GM03348 (cell line): ENCODE results near the gene ROR1.

ENCODE experiments used
- DNase-seq: peaks from one replicate; pipeline ENCODE4 v3.0.0; 2012; ENCODE audit warnings: low spot score

ROR1 gene

GRCh38 chr1:63935553-63935952 is 161.7 kb downstream of the ROR1 start:
- no peak for DNase-seq

GRCh38 chr1:63936276-63936675 is 162.5 kb downstream of the ROR1 start:
- DNase-seq, result no peak

GRCh38 chr1:63936801-63937200 is 163.0 kb downstream of the ROR1 start:
- no peak for DNase-seq

GRCh38 chr1:63937461-63938022 is 163.7 kb downstream of the ROR1 start:
- DNase-seq, result no peak

- no peak for DNase-seq
These were observed 166.6 kb downstream of the ROR1 start for GRCh38 chr1:63940440-63940839.

GRCh38 chr1:63943393-63943792 is 169.6 kb downstream of the ROR1 start:
- no peak for DNase-seq

GRCh38 chr1:63945943-63946342 is 172.1 kb downstream of the ROR1 start:
- DNase-seq, result no peak

- peak; percentile 43 for DNase-seq
These were observed 173.2 kb downstream of the ROR1 start for GRCh38 chr1:63946866-63947491.

- DNase-seq, result no peak
These were observed 174.1 kb downstream of the ROR1 start for GRCh38 chr1:63947904-63948303.

GRCh38 chr1:63950023-63950422 is 176.2 kb downstream of the ROR1 start:
- peak; percentile 21 for DNase-seq

- DNase-seq, result peak; percentile 52
These were observed 177.5 kb downstream of the ROR1 start for GRCh38 chr1:63951059-63951946.

- no peak for DNase-seq
These were observed 180.4 kb downstream of the ROR1 start for GRCh38 chr1:63954187-63954586.

GRCh38 chr1:63955370-63956145 is 181.7 kb downstream of the ROR1 start:
- no peak for DNase-seq

GRCh38 chr1:63958556-63958955 is 184.7 kb downstream of the ROR1 start:
- DNase-seq, result no peak

- DNase-seq, result no peak
These were observed 186.5 kb downstream of the ROR1 start for GRCh38 chr1:63960326-63960725.

GRCh38 chr1:63966016-63966415 is 192.2 kb downstream of the ROR1 start:
- no peak for DNase-seq

- peak; percentile 26 for DNase-seq
These were observed 194.1 kb downstream of the ROR1 start for GRCh38 chr1:63967901-63968300.

- DNase-seq, result peak; percentile 44
These were observed 195.0 kb downstream of the ROR1 start for GRCh38 chr1:63968663-63969440.

GRCh38 chr1:63969441-63969901 is 195.7 kb downstream of the ROR1 start:
- DNase-seq, result peak; percentile 13

- DNase-seq, result no peak
These were observed 197.7 kb downstream of the ROR1 start for GRCh38 chr1:63971557-63971956.

- no peak for DNase-seq
These were observed 199.2 kb downstream of the ROR1 start for GRCh38 chr1:63973005-63973419.
